SK-N-SH (cell line): Measurements from ENCODE around the gene SLITRK3.

Experiments
- EP300 ChIP-seq, 2 experiments: IDR thresholded peaks; 2 replicates each; pipeline versions ENCODE4 v1.4.0 to v1.6.1; 2012; ENCODE audit warnings: borderline replicate concordance in 1 of 2, low read depth in 1 of 2, low read length in 1 of 2
- EZH2phosphoT487 ChIP-seq: fragments of 200-600 bp; sonication (generic); IDR thresholded peaks from 2 replicates; pipeline ENCODE4 v1.6.1; 2017; ENCODE audit warnings: low read depth, mixed run types, mild to moderate bottlenecking, antibody characterized with exemption, moderate library complexity, borderline replicate concordance
- MAX ChIP-seq: IDR thresholded peaks from 2 replicates; pipeline ENCODE4 v1.4.0; 2012; ENCODE audit warnings: low read depth
- NRF1 ChIP-seq: IDR thresholded peaks from 2 replicates; pipeline ENCODE4 v1.6.1; 2012; ENCODE audit warnings: low read depth, mild to moderate bottlenecking, low read length
- POLR2AphosphoS5 ChIP-seq: IDR thresholded peaks from 2 replicates; pipeline ENCODE4 v1.6.1; 2012; ENCODE audit warnings: low read depth, low read length
- YY1 ChIP-seq: IDR thresholded peaks from 2 replicates; pipeline ENCODE4 v1.4.0; 2012; ENCODE audit warnings: low read depth, mild to moderate bottlenecking
- TF ChIP-seq, protein P1 (sequence below): fragments of 150-350 bp; IDR thresholded peaks from 2 replicates; pipeline ENCODE4 v1.6.1; 2017; ENCODE audit warnings: antibody characterized with exemption, low read length, low read depth, borderline replicate concordance
- TF ChIP-seq, protein P2 (sequence below): fragments of 200-600 bp; sonication (generic); IDR thresholded peaks from 2 replicates; pipeline ENCODE4 v1.6.1; 2017; ENCODE audit warnings: antibody characterized with exemption, mild to moderate bottlenecking, moderate library complexity

- TF ChIP-seq, protein P1, sequence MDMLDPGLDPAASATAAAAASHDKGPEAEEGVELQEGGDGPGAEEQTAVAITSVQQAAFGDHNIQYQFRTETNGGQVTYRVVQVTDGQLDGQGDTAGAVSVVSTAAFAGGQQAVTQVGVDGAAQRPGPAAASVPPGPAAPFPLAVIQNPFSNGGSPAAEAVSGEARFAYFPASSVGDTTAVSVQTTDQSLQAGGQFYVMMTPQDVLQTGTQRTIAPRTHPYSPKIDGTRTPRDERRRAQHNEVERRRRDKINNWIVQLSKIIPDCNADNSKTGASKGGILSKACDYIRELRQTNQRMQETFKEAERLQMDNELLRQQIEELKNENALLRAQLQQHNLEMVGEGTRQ = no peak
- no peak for TF ChIP-seq NRF1
- no peak for TF ChIP-seq POLR2AphosphoS5
- no peak for TF ChIP-seq YY1
- TF ChIP-seq, protein P2, sequence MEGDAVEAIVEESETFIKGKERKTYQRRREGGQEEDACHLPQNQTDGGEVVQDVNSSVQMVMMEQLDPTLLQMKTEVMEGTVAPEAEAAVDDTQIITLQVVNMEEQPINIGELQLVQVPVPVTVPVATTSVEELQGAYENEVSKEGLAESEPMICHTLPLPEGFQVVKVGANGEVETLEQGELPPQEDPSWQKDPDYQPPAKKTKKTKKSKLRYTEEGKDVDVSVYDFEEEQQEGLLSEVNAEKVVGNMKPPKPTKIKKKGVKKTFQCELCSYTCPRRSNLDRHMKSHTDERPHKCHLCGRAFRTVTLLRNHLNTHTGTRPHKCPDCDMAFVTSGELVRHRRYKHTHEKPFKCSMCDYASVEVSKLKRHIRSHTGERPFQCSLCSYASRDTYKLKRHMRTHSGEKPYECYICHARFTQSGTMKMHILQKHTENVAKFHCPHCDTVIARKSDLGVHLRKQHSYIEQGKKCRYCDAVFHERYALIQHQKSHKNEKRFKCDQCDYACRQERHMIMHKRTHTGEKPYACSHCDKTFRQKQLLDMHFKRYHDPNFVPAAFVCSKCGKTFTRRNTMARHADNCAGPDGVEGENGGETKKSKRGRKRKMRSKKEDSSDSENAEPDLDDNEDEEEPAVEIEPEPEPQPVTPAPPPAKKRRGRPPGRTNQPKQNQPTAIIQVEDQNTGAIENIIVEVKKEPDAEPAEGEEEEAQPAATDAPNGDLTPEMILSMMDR = no peak
- no peak for TF ChIP-seq EP300 (IDR thresholded peaks at IDR 0.05; ENCODE audit: borderline replicate concordance in 1 of 2, low read depth in 1 of 2, low read length in 1 of 2)
- no peak for TF ChIP-seq EZH2phosphoT487
- TF ChIP-seq MAX = no peak
These were observed 36.3 kb downstream of the SLITRK3 start for GRCh38 chr3:165159760-165160421.
